GM12878 (cell line): ENCODE results near the gene ECSIT. TPM values are rescaled to one million over a fixed set of nuclear protein-coding genes. Genes with fewer than 3 reads are reported as not detected.

Experiments used
- ATAC-seq: fragments of 200-7000 bp; cut with Tn5 transposase; 3 replicates; pipeline ENCODE4 v1.9.1; 2020; ENCODE audit warnings: mild to moderate bottlenecking, moderate library complexity
- BruUV-seq: library from RNA; stranded (reverse); fragments of 400-500 nt; replicated peaks from 2 replicates; lab custom pipeline; 2021; lab: Mats Ljungman, UMichigan
- CTCF ChIA-PET: fragments of 300-600 bp; sonication (Branson Sonifier 250); formaldehyde crosslinking; extraction: SDS; loops from one replicate; lab custom pipeline; 2021; ENCODE audit warnings: inconsistent platforms; lab: Yijun Ruan, JAX
- POLR2A ChIA-PET: fragments of 350-600 bp; formaldehyde crosslinking; extraction: SDS; loops from one replicate; lab custom pipeline; 2021; ENCODE audit warnings: inconsistent platforms; lab: Charles Lee
- RAD21 ChIA-PET: fragments of 300-600 bp; sonication (Branson Sonifier 250); formaldehyde crosslinking; loops from one replicate; lab custom pipeline; 2023; ENCODE audit warnings: antibody characterized with exemption; ENCODE audit not compliant: unreplicated experiment; lab: Charles Lee
- SMC1A ChIA-PET: fragments of 300-600 bp; sonication (Branson Sonifier 250); formaldehyde crosslinking; loops from one replicate; lab custom pipeline; 2023; ENCODE audit not compliant: unreplicated experiment, uncharacterized antibody; lab: Charles Lee
- DNase-seq: peaks from one replicate; pipeline ENCODE4 v3.0.0-alpha.2; 2011; ENCODE audit warnings: low read depth, low spot score
- FAIRE-seq: peaks from 3 replicates; lab custom pipeline; 2011; peaks lifted over from hg19 to GRCh38; lab: Jason Lieb, UNC
- H2AFZ ChIP-seq: 2 replicates; pipeline ENCODE4 v1.6.0; 2011; ENCODE audit warnings: low read depth, low read length, control low read depth; ENCODE audit not compliant: control insufficient read depth
- H3K27ac ChIP-seq: 2 replicates; pipeline ENCODE4 v1.5.1; 2011; ENCODE audit warnings: control low read depth; ENCODE audit not compliant: control insufficient read depth, insufficient read depth
- H3K27me3 ChIP-seq, 2 experiments: replicated peaks in 1 of 2; 2 replicates each; pipeline versions ENCODE4 v1.6.0 to v1.6.1; 2011; ENCODE audit warnings: low read length in 1 of 2; ENCODE audit not compliant: control insufficient read depth in 2 of 2, insufficient read depth in 2 of 2
- H3K36me3 ChIP-seq, 2 experiments: 2 replicates each; pipeline ENCODE4 v1.5.1; 2011; ENCODE audit warnings: low read length in 1 of 2; ENCODE audit not compliant: control insufficient read depth in 2 of 2, insufficient read depth in 2 of 2
- H3K4me1 ChIP-seq: 2 replicates; pipeline ENCODE4 v1.6.1; 2011; ENCODE audit warnings: mild to moderate bottlenecking, low read length, moderate library complexity, mixed read lengths; ENCODE audit not compliant: control insufficient read depth, insufficient read depth
- H3K4me2 ChIP-seq: 2 replicates; pipeline ENCODE4 v1.6.0; 2011; ENCODE audit warnings: control low read depth; ENCODE audit not compliant: control insufficient read depth, insufficient read depth
- H3K4me3 ChIP-seq: fragments of 200-600 bp; sonication (generic); 2 replicates; pipeline ENCODE4 v1.5.1; 2016
- H3K79me2 ChIP-seq: 2 replicates; pipeline ENCODE4 v1.6.0; 2011; ENCODE audit warnings: low read length; ENCODE audit not compliant: control insufficient read depth, insufficient read depth
- H3K9ac ChIP-seq: 2 replicates; pipeline ENCODE4 v1.8.0; 2011; ENCODE audit warnings: low read length, control low read depth, mixed read lengths; ENCODE audit not compliant: control insufficient read depth, insufficient read depth
- H3K9me3 ChIP-seq: replicated peaks from 3 replicates; pipeline ENCODE4 v1.5.1; 2011; ENCODE audit warnings: mild to moderate bottlenecking, low read length; ENCODE audit not compliant: control insufficient read depth, insufficient read depth
- H4K20me1 ChIP-seq: 2 replicates; pipeline ENCODE4 v1.6.0; 2011; ENCODE audit not compliant: control insufficient read depth, insufficient read depth
- CEBPB ChIP-seq, 2 experiments: fragments of 150-350 bp in 1 of 2; IDR thresholded peaks; 2 replicates each; pipeline ENCODE4 v1.6.1; 2012 to 2014; ENCODE audit warnings: low read depth in 2 of 2, low read length in 2 of 2, borderline replicate concordance in 1 of 2, inconsistent platforms in 1 of 2
- FOXK2 ChIP-seq: fragments of 450-650 bp; IDR thresholded peaks from 2 replicates; pipeline ENCODE4 v1.6.1; 2017; ENCODE audit warnings: mild to moderate bottlenecking, moderate library complexity
- HCFC1 ChIP-seq: fragments of 150-350 bp; IDR thresholded peaks from 2 replicates; pipeline ENCODE4 v1.6.1; 2014; ENCODE audit warnings: low read length
- HDAC2 ChIP-seq: fragments of 200-600 bp; sonication (generic); IDR thresholded peaks from 2 replicates; pipeline ENCODE4 v1.6.1; 2017
- HDGF ChIP-seq: fragments of 450-650 bp; IDR thresholded peaks from 2 replicates; pipeline ENCODE4 v1.6.1; 2016; ENCODE audit warnings: antibody characterized with exemption
- IKZF1 ChIP-seq: fragments of 450-650 bp; conservative IDR thresholded peaks from 2 replicates; pipeline ENCODE4 v1.6.1; 2017; ENCODE audit warnings: antibody characterized with exemption, mild to moderate bottlenecking
- MYB ChIP-seq: fragments of 150-350 bp; IDR thresholded peaks from 2 replicates; pipeline ENCODE4 v1.6.1; 2014; ENCODE audit warnings: mild to moderate bottlenecking, low read depth, low read length, borderline replicate concordance
- NR2F1 ChIP-seq: fragments of 450-650 bp; conservative IDR thresholded peaks from 2 replicates; pipeline ENCODE4 v1.6.1; 2017; ENCODE audit warnings: mild to moderate bottlenecking
- PAX5 ChIP-seq: IDR thresholded peaks from 2 replicates; pipeline ENCODE4 v1.6.1; 2011; ENCODE audit warnings: low read depth, low read length, borderline replicate concordance
- PKNOX1 ChIP-seq: fragments of 450-650 bp; IDR thresholded peaks from 2 replicates; pipeline ENCODE4 v1.6.1; 2016; ENCODE audit warnings: mild to moderate bottlenecking
- PML ChIP-seq: IDR thresholded peaks from 2 replicates; pipeline ENCODE4 v1.6.1; 2012; ENCODE audit warnings: low read length, inconsistent platforms
- RELA ChIP-seq: fragments of 450-650 bp; IDR thresholded peaks from 2 replicates; pipeline ENCODE4 v1.8.0; 2014; ENCODE audit warnings: borderline replicate concordance; ENCODE audit not compliant: partially characterized antibody
- SMAD1 ChIP-seq: fragments of 450-650 bp; IDR thresholded peaks from 2 replicates; pipeline ENCODE4 v1.6.1; 2018; ENCODE audit warnings: mild to moderate bottlenecking, low read depth; ENCODE audit not compliant: partially characterized antibody
- SPI1 ChIP-seq: IDR thresholded peaks from 2 replicates; pipeline ENCODE4 v1.6.1; 2011; ENCODE audit warnings: low read depth, mild to moderate bottlenecking, low read length, moderate library complexity, borderline replicate concordance; ENCODE audit not compliant: insufficient read depth
- TARDBP ChIP-seq: IDR thresholded peaks from 2 replicates; pipeline ENCODE4 v1.6.1; 2016; ENCODE audit warnings: borderline replicate concordance
- USF1 ChIP-seq: IDR thresholded peaks from 2 replicates; pipeline ENCODE4 v1.6.1; 2011; ENCODE audit warnings: borderline replicate concordance, low read depth, mild to moderate bottlenecking, moderate library complexity, mixed read lengths, low read length; ENCODE audit not compliant: insufficient read depth; ENCODE audit errors: extremely low read length
- USF2 ChIP-seq: IDR thresholded peaks from 2 replicates; pipeline ENCODE4 v1.6.1; 2011; ENCODE audit warnings: low read depth, low read length, improper control_type of control experiment, borderline replicate concordance
- ZNF217 ChIP-seq: fragments of 450-650 bp; IDR thresholded peaks from 2 replicates; pipeline ENCODE4 v1.6.1; 2017; ENCODE audit warnings: antibody characterized with exemption, mild to moderate bottlenecking
- ZSCAN29 ChIP-seq: fragments of 450-650 bp; IDR thresholded peaks from 2 replicates; pipeline ENCODE4 v1.6.1; 2017; ENCODE audit warnings: mild to moderate bottlenecking, moderate library complexity
- ZZZ3 ChIP-seq: IDR thresholded peaks from 2 replicates; pipeline ENCODE4 v1.6.1; 2011; ENCODE audit warnings: low read depth; ENCODE audit not compliant: control insufficient read depth, insufficient read length
- WGBS: methylation state at CpG from one replicate; pipeline ENCODE4 v1.1.6; 2016; ENCODE audit warnings: low lambda C conversion rate; ENCODE audit not compliant: insufficient replicate concordance, insufficient coverage; ENCODE audit errors: missing lambda C conversion rate; 5-methylcytosine and 5-hydroxymethylcytosine counted together
- in situ Hi-C: fragments of 300-500 bp; cut with MboI; formaldehyde crosslinking; loops from 9 replicates; pipeline ENCODE4 v1.14.3; 2018; ENCODE audit warnings: mixed read lengths
- intact Hi-C: fragments of 100-400 bp; cut with micrococcal nuclease; formaldehyde crosslinking; loops from one replicate; pipeline ENCODE4 v1.14.2; 2022; ENCODE audit not compliant: unreplicated experiment
- polyA plus RNA-seq, 11 experiments: library from polyadenylated mRNA; depleted of rRNA in 4 of 11; unstranded in 6 of 11; stranded (reverse) in 5 of 11; fragments of >200 nt; fragmentation: Nextera tagmentation in 4 of 11; fragmentation: Illumina TruSeq in 1 of 11; extraction: Ambion mirVana in 4 of 11; extraction: Trizol in 1 of 11; gene quantifications; 1 replicate in 1 of 11; 2 replicates in 10 of 11; pipeline versions ENCODE4 v1.2.1 to v1.2.3, GENCODE V29; 2011 to 2016; ENCODE audit warnings: inconsistent platforms in 2 of 11, missing spikeins in 2 of 11, low read depth in 1 of 11
- total RNA-seq, 4 experiments: library from RNA; depleted of rRNA in 3 of 4; stranded (reverse); fragments of >200 nt in 3 of 4; fragmentation: Illumina TruSeq in 1 of 4; extraction: Trizol in 1 of 4; gene quantifications; 2 replicates each; pipeline versions ENCODE4 v1.2.1 to v1.2.3, GENCODE V29; 2013 to 2021

The ECSIT gene
- total and polyA plus RNA-seq, 10 of the 15 experiments (the other 5 are each of a cell fraction or from before 2014, with no cell fraction given) = 1.0 to 59.6 (median 41.3) TPM

GRCh38 chr19:11558881-11559828, 30.2 kb upstream of the ECSIT start, which contains the start of gene ELOF1:
Gene ELOF1, minus strand, starts transcription at chr19:11559230. Its CDS starts 4,883 bp downstream, at chr19:11554347.
- peak within 1 kb of the TSS; percentile 85 for H3K4me2 ChIP-seq
- intact Hi-C loops = no loop called here
- 2% methylated on average over 53 of the region's 57 CpGs for WGBS
- H3K79me2 ChIP-seq = peaks cover 44% of the 10 kb centered on the region
- H3K9ac ChIP-seq = peak within 1 kb of the TSS; percentile 61
- DNase-seq (peak; percentile 96), FAIRE-seq (peak; percentile 85), ATAC-seq (peak; percentile 90)
- ChIA-PET CTCF (interaction anchor here (0.8 to 9.1 kb wide), 16 partner anchors 9 to 273 kb away, joined by 3 to 225 read pairs (median 4); partner anchors contain the start of genes ECSIT and ZNF491), POLR2A (interaction anchor here (0.6 to 6.8 kb wide), 16 partner anchors 10 to 369 kb away, joined by 3 to 94 read pairs (median 4); partner anchors contain the start of genes SWSAP1 and ZNF627), SMC1A (interaction anchor here (0.8 to 8.5 kb wide), 9 partner anchors 9 to 77 kb away, joined by 3 to 215 read pairs (median 6); partner anchors contain the start of gene ACP5), RAD21 (interaction anchor here (0.6 to 6.9 kb wide), 22 partner anchors 9 to 581 kb away, joined by 3 to 172 read pairs (median 3); partner anchors contain the start of genes ECSIT, SWSAP1 and ZNF20)
- H2AFZ ChIP-seq = peak within 1 kb of the TSS; percentile 87
- peaks cover 5% of the 10 kb centered on the region for H3K4me1 ChIP-seq
- H3K4me3 ChIP-seq = peak within 1 kb of the TSS; percentile 94
- BruUV-seq = TSS peak; percentile 98
- H3K27ac ChIP-seq = peak within 1 kb of the TSS; percentile 58
- no peaks in the 10 kb centered on the region for H4K20me1 ChIP-seq
- H3K9me3 ChIP-seq = no peaks in the 10 kb centered on the region
- H3K27me3 ChIP-seq = no peaks in the 10 kb centered on the region
- H3K36me3 ChIP-seq = no peaks in the 10 kb centered on the region; a peak in 2 of 4 replicates
- in situ Hi-C loops = no loop called here
- TF ChIP-seq TARDBP (no peak), NR2F1 (peak; percentile 46; the same call in 1 of the 2 replicates), CEBPB (IDR thresholded peaks at IDR 0.05; ENCODE audit: borderline replicate concordance in 1 of 2, low read depth in 2 of 2, low read length in 2 of 2) (no peak), HDAC2 (no peak), ZZZ3 (no peak), MYB (no peak), PML (peak; percentile 89), IKZF1 (peak; percentile 84), ZNF217 (no peak), ZSCAN29 (no peak), HCFC1 (peak; percentile 58), USF2 (no peak), HDGF (peak; percentile 92), SMAD1 (peak; percentile 68), PKNOX1 (peak; percentile 60; the same call in 1 of the 2 replicates), FOXK2 (no peak), USF1 (no peak), RELA (peak; percentile 25), SPI1 (0 out of 2 replicates have a peak, but pooled peaks have one; percentile 18), PAX5 (0 out of 2 replicates have a peak, but pooled peaks have one; percentile 19)
